Neutrophil (primary cell): ENCODE results near the gene INSYN2B.

ENCODE experiments used
- H3K27ac ChIP-seq: fragments of 200-600 bp; sonication (generic); 2 replicates; pipeline ENCODE4 v1.5.1; 2016; ENCODE audit warnings: mild to moderate bottlenecking, moderate library complexity
- H3K27me3 ChIP-seq: fragments of 200-600 bp; sonication (generic); 2 replicates; pipeline ENCODE4 v1.6.0; 2016; ENCODE audit warnings: mild to moderate bottlenecking
- H3K36me3 ChIP-seq: fragments of 200-600 bp; sonication (generic); 2 replicates; pipeline ENCODE4 v1.5.1; 2017
- H3K4me1 ChIP-seq, 2 experiments: fragments of 200-600 bp in 1 of 2; sonication (generic) in 1 of 2; 1 replicate in 1 of 2; 2 replicates in 1 of 2; pipeline versions ENCODE4 v1.5.1 to v1.6.1; 2013 to 2016; ENCODE audit warnings: low read depth in 1 of 2, low read length in 1 of 2, mild to moderate bottlenecking in 1 of 2, moderate library complexity in 1 of 2; ENCODE audit not compliant: control insufficient read depth in 1 of 2, insufficient read depth in 1 of 2
- H3K4me3 ChIP-seq, 2 experiments: fragments of 200-600 bp in 1 of 2; sonication (generic) in 1 of 2; 1 replicate in 1 of 2; 2 replicates in 1 of 2; pipeline ENCODE4 v1.5.1; 2013 to 2016; ENCODE audit warnings: low read depth in 1 of 2, low read length in 1 of 2, mild to moderate bottlenecking in 1 of 2, moderate library complexity in 1 of 2
- H3K9me3 ChIP-seq: fragments of 200-600 bp; sonication (generic); 2 replicates; pipeline ENCODE4 v1.5.1; 2016
- TF ChIP-seq, protein P1 (sequence below): fragments of 200-600 bp; sonication (generic); IDR thresholded peaks from 2 replicates; pipeline ENCODE4 v1.5.1; 2016; ENCODE audit warnings: antibody characterized with exemption

The INSYN2B gene

DNA sequence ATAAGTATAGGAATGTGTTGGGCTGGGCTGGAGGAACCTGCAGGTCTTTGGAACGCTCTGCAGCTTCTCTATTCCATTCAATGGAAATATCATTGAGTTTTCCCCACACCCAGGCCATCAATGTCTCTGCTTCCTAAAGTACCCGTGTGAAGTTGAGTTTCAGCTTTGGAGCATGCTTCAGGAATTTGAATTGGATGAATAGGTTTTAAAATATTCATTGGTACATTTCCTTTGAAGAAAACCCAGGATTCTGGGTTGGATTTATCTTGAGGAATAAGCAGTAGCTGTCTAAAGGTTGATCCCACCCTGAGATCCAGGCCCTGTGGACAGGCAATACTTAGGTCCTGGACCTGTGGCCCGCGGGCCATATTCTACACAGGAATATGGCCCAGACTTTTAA is 37.3 kb downstream of the INSYN2B start:
- no peaks in the 10 kb centered on the region for H3K4me1 ChIP-seq
- no peaks in the 10 kb centered on the region for H3K27me3 ChIP-seq
- no peak overlapping the region for H3K27ac ChIP-seq
- peaks cover 23% of the 10 kb centered on the region for H3K36me3 ChIP-seq
- H3K9me3 ChIP-seq = no peaks in the 10 kb centered on the region
- TF ChIP-seq, protein P1, sequence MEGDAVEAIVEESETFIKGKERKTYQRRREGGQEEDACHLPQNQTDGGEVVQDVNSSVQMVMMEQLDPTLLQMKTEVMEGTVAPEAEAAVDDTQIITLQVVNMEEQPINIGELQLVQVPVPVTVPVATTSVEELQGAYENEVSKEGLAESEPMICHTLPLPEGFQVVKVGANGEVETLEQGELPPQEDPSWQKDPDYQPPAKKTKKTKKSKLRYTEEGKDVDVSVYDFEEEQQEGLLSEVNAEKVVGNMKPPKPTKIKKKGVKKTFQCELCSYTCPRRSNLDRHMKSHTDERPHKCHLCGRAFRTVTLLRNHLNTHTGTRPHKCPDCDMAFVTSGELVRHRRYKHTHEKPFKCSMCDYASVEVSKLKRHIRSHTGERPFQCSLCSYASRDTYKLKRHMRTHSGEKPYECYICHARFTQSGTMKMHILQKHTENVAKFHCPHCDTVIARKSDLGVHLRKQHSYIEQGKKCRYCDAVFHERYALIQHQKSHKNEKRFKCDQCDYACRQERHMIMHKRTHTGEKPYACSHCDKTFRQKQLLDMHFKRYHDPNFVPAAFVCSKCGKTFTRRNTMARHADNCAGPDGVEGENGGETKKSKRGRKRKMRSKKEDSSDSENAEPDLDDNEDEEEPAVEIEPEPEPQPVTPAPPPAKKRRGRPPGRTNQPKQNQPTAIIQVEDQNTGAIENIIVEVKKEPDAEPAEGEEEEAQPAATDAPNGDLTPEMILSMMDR = no peak
- no peak overlapping the region for H3K4me3 ChIP-seq

DNA sequence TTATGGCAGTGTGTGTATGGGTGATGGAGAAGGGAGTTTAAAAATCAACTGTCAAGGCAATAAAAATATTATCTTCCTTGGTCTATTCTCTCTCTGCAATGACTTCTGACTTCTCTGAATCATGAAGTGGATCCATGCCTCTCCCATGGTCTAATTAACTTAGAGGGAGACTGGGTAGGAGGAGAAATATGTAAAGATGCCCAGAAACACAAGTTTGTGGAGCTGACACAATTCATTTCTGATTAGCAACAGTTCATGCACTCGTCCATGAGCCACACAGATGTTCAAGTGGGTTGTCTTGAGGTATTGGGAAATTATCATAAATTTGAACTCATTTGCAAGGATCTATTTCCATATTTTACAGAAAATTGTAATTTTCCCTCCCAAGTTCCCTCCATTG is 38.1 kb downstream of the INSYN2B start:
- Histone ChIP-seq H3K4me3 (no peak overlapping the region), H3K27ac (no peak overlapping the region), H3K27me3 (no peaks in the 10 kb centered on the region), H3K9me3 (no peaks in the 10 kb centered on the region), H3K36me3 (peaks cover 22% of the 10 kb centered on the region), H3K4me1 (no peaks in the 10 kb centered on the region)
- TF ChIP-seq, protein P1 = no peak

DNA sequence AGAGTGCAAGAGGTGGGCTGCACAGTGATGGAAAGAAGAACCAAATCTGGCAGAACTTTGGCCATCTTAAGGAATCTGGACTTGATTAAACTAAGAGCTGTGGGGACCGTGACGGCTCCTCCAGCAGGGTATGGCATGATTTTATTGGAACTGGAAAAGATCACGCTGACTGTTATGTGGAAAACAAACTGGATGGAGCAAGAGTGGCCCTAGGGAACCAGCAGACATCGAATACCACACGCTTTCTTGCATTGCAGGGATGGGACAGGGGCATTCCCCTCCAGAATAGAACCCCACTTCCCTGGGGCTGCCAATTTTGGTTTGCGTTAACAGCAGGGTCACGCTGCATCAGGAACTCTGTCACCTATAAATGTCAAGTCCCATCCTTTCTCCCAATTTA is 38.8 kb downstream of the INSYN2B start:
- Histone ChIP-seq H3K4me1 (no peaks in the 10 kb centered on the region), H3K27me3 (no peaks in the 10 kb centered on the region), H3K36me3 (peaks cover 16% of the 10 kb centered on the region), H3K27ac (no peak overlapping the region), H3K4me3 (no peak overlapping the region), H3K9me3 (no peaks in the 10 kb centered on the region)
- TF ChIP-seq, protein P1 = no peak

DNA sequence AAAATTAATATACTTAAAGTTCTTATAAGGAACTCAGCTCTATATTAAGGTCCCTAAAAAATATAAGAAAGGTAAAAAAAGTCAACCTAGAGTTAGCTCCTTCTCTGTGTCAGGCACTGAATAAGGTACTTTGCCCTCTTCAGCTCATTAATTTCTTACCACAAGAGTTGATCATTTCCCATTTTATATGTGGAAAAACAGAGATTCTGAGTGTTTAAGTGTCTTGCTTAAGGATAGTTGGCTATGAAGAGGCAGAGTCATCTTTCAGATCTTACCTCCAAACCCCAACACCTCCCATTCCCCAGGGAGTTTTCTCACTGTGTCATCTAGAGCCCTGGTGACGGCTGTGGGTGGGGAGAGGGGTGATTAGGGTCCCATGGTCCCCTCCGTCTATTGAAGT is 40.6 kb downstream of the INSYN2B start:
- TF ChIP-seq, protein P1 = no peak
- H3K36me3 ChIP-seq = peaks cover 13% of the 10 kb centered on the region
- H3K4me1 ChIP-seq = peaks cover 11 to 12% of the 10 kb centered on the region in 2 experiments
- H3K9me3 ChIP-seq = no peaks in the 10 kb centered on the region
- H3K27me3 ChIP-seq = no peaks in the 10 kb centered on the region
- no peak overlapping the region for H3K27ac ChIP-seq
- H3K4me3 ChIP-seq = no peak overlapping the region

DNA sequence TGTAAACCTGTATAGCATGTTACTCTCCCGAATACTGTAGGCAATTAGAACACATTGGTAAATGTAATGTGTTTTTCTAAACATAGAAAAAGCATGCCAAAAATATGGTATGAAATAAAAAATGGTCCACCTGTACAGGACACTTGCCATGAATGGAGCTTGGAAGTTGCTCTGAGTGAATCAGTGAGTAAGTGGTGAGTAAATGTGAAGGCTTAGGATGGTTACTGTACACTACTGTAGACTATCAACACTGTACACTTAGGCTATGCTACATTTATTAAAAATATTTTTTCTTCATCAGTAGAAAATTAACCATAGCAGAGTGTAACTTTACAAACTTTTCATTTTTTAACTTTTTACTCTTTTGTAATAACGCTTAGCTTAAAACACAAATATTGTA is 41.9 kb downstream of the INSYN2B start:
- peaks cover 11 to 12% of the 10 kb centered on the region in 2 experiments for H3K4me1 ChIP-seq

More for the DNA sequence above, 41.9 kb downstream of the INSYN2B start:
- Histone ChIP-seq H3K27ac (no peak overlapping the region), H3K4me3 (no peak overlapping the region), H3K27me3 (no peaks in the 10 kb centered on the region), H3K9me3 (no peaks in the 10 kb centered on the region), H3K36me3 (peaks cover 22% of the 10 kb centered on the region)
- TF ChIP-seq, protein P1 = no peak
